RWPE1 (cell line): ENCODE data around the gene BNIP5.

Experiments
- CTCF ChIA-PET: fragments of 350-600 bp; sonication (Branson Sonifier 250); formaldehyde crosslinking; extraction: SDS; loops from one replicate; lab custom pipeline; 2021; lab: Yijun Ruan, JAX
- POLR2A ChIA-PET: fragments of 400-600 bp; formaldehyde crosslinking; extraction: SDS; loops from one replicate; lab custom pipeline; 2020; ENCODE audit warnings: antibody characterized with exemption; ENCODE audit not compliant: low non-redundant PET; lab: Yijun Ruan, JAX
- DNase-seq: peaks from one replicate; pipeline ENCODE4 v3.0.0; 2012; ENCODE audit warnings: low spot score
- H3K27ac ChIP-seq: fragments of 450-650 bp; 2 replicates; pipeline ENCODE4 v1.5.1; 2017
- CTCF ChIP-seq: fragments of 450-650 bp; conservative IDR thresholded peaks from 2 replicates; pipeline ENCODE4 v1.5.1; 2017; ENCODE audit warnings: low read depth, mild to moderate bottlenecking

Gene BNIP5

GRCh38 chr6:36347621-36348020, 10.9 kb upstream of the BNIP5 start:
- ChIA-PET POLR2A (no interaction called here), CTCF (no interaction called here)
- DNase-seq, result no peak
- H3K27ac ChIP-seq, result no peak overlapping the region
- no peak for TF ChIP-seq CTCF

- POLR2A ChIA-PET, result no interaction called here
Measured at GRCh38 chr6:36346486-36347273, 10.0 kb upstream of the BNIP5 start.

GRCh38 chr6:36345681-36346466, 9.2 kb upstream of the BNIP5 start:
- no peak for TF ChIP-seq CTCF
- ChIA-PET POLR2A (no interaction called here), CTCF (interaction anchor here (0.7 kb wide), 1 partner anchor 52 kb away, joined by 5 read pairs; no protein-coding TSS in a partner anchor)
- no peak for DNase-seq
- H3K27ac ChIP-seq, result no peak overlapping the region

More at GRCh38 chr6:36346486-36347273, 10.0 kb upstream of the BNIP5 start:
- CTCF ChIA-PET, result interaction anchor here (0.7 kb wide), 1 partner anchor 53 kb away, joined by 5 read pairs; no protein-coding TSS in a partner anchor
- no peak overlapping the region for H3K27ac ChIP-seq
- DNase-seq, result no peak
- no peak for TF ChIP-seq CTCF

GRCh38 chr6:36343109-36343680, 6.5 kb upstream of the BNIP5 start:
- no peak for DNase-seq
- CTCF ChIA-PET, result no interaction called here
- no peak for TF ChIP-seq CTCF
- H3K27ac ChIP-seq, result no peak overlapping the region
- POLR2A ChIA-PET, result no interaction called here

- peak; percentile 94 for TF ChIP-seq CTCF
- CTCF ChIA-PET, result interaction anchor here (0.5 to 1.2 kb wide), 24 partner anchors 11 to 1472 kb away, joined by 3 to 6 read pairs (median 4); no protein-coding TSS in a partner anchor
- DNase-seq, result peak; percentile 66
- H3K27ac ChIP-seq, result no peak overlapping the region
- POLR2A ChIA-PET, result no interaction called here
Measured at GRCh38 chr6:36340618-36341454, 4.1 kb upstream of the BNIP5 start.

- CTCF ChIA-PET, result interaction anchor here (0.6 to 1.1 kb wide), 6 partner anchors 18 to 1471 kb away, joined by 3 to 6 read pairs (median 3); no protein-coding TSS in a partner anchor
- POLR2A ChIA-PET, result no interaction called here
- TF ChIP-seq CTCF, result no peak
- no peak for DNase-seq
- H3K27ac ChIP-seq, result no peak overlapping the region
Measured at GRCh38 chr6:36340306-36340617, 3.6 kb upstream of the BNIP5 start.
